A549 treated with RU486 at 1 μM for 4 hours (cell line): Measurements from ENCODE around the gene TBL1X. TPM values are rescaled to one million over a fixed set of nuclear protein-coding genes. Genes with fewer than 3 reads are reported as not detected.

ENCODE experiments used
- total RNA-seq: library from RNA; stranded (reverse); fragments of 200-300 nt; extraction: Qiagen RNA extraction; gene quantifications from 5 replicates; pipeline ENCODE4 v1.2.3, GENCODE V29; 2022; ENCODE audit warnings: low read depth

Gene TBL1X
- 12.2 to 15.0 TPM (median 13.9 TPM) in 5 replicates for total RNA-seq

DNA sequence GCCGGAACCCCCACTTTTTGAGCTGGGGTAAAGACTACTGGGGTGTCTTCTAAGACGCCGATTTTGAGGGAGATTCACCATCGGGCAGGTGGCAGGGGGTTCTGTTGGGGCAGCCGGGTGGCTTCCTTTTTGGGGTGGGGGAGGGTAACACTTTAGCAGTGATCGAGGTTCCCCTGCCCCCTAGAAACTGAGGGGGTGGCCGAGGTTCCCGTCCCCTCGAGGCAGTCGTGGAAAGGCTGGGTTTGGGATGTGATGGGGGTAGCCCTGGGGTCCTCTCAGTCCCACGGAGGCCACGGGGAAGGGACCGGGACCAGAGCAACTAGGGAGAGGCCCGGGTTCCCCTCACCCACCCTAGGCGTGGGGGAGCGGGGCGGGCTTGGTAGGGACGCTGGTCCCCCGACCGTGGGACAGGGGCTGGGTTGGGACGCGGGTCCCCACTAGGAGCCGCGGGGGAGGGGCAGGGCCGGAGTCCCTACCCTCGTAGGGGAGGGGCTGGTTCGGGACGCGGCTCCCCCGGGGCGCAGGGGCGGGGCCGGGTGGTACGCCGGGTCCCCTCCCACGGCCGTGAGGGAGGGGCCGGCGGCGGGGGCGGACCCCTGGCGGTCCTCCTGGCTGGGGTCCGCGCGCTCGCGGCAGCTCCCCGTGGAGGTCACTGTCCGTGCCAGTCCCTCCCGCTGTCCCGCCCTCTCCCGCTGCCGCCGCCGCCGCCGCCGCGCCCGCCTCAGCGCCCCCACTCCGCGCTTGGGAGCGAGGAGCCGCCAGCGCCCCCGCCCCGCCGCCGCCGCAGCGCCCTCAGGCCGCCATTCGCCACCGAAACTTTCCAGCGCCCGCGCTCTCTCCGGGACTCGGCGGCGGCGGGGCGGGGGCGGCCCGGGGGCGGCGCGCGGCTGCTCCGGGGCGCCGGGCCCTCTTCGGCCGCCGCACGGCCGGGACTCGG, at the start of gene TBL1X:
TSS of gene TBL1X (plus strand) at position 624 of the 937 bp plus-strand sequence. CDS start 188,529 bp downstream, outside the sequence.

DNA sequence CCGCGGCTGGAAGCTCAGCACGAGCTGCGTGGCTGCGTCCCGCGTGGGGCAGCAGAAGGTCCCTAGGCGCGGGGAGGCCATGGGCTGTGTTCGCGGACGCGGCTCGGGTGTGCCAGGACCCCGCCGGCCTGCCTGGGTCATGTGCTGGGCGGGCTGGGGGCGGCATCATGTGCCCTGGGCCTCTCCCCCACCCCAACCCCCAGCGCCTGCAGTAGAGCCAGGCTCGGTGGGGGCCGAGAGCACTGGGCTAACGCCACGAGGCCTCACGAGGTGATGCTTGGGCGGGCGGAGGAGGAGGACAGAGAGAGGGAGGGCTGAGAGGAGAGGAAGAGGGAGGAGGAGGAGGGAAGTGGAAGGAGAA, 300.9 kb downstream of the TBL1X start, which contains the start of gene GPR143:
TSS of gene GPR143 (minus strand) at position 111 of the 361 bp plus-strand sequence. CDS start at position 81, 30 bp downstream.

DNA sequence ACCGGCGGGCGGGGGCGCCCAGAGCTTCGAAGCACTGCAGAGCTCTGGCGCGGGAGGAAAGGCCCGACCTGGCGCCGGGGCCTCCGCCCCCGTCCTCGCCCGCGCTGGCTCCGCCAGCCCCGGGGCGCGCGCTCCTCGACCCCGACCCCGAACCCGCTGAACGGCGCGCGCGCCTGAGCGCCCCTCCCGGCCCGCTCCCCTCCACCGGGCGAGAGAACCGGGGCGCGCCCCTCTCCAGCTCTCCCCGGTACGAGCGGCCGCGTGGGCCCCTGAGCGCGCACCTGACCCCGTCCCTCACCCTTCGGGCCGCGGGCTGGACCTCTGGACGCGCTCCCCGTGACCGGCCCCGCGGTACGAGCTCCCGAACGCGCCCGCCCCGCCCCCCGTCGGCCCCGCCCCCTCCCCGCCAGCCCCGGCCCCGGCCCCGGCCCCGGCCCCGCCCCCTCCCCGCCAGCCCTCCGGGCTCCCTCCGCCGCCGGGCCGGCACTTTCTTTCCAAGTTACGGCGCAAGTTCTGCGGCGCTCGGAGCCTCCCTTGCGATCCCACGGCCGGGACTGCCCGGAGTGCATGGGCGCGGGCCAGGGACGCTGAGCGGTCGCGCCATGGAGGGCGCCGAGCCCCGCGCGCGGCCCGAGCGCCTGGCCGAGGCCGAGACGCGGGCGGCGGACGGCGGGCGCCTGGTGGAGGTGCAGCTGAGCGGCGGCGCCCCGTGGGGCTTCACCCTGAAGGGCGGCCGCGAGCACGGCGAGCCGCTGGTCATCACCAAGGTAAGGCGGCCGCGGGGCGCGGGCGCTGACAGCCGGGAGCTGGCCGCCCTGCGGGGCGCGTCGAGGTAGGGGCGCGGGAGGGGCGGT, 321.3 kb downstream of the TBL1X start, which contains the start of gene SHROOM2:
TSS of gene SHROOM2 (plus strand) at position 486 of the 854 bp plus-strand sequence. CDS start at position 603, 117 bp downstream.

